ENCODE measurements around the gene RPS6KL1. TPM values are rescaled to one million over a fixed set of nuclear protein-coding genes. Genes with fewer than 3 reads are reported as not detected.

The RPS6KL1 gene
- total RNA-seq, 1 experiment from 2014 or later = 4.2 TPM

- no peaks in the 10 kb centered on the region for H4K20me1 ChIP-seq (ENCODE audit: insufficient read depth)
- no peak overlapping the region for H3K27ac ChIP-seq
- ChIA-PET CTCF (interaction anchor here (0.6 kb wide), 1 partner anchor 168 kb away, joined by 3 read pairs; no protein-coding TSS in a partner anchor), POLR2A (ENCODE audit: unreplicated experiment) (no interaction called here)
- H2AFZ ChIP-seq = no peak overlapping the region
- no peak overlapping the region for H3K4me2 ChIP-seq
- H3K79me2 ChIP-seq (ENCODE audit: low read depth) = no peaks in the 10 kb centered on the region
- intact Hi-C loops (cut with micrococcal nuclease; ENCODE audit: unreplicated experiment) = no loop called here
- no peak overlapping the region for H3K4me3 ChIP-seq
- peaks cover 6% of the 10 kb centered on the region; the same call in 1 of the 2 replicates for H3F3A ChIP-seq (ENCODE audit: insufficient read depth, low read depth)
- TF ChIP-seq CTCF (conservative IDR thresholded peaks at IDR 0.05) = no peak
- no peak for TF ChIP-seq EZH2 (IDR thresholded peaks at IDR 0.05; ENCODE audit: low read depth)
- peaks cover under 1% of the 10 kb centered on the region for H3K4me1 ChIP-seq (replicated peaks; ENCODE audit: insufficient read depth)
- no TSS peak for BruUV-seq (replicated peaks)
- no peak for DNase-seq
- H3K9me3 ChIP-seq (ENCODE audit: insufficient read depth, low read depth) = no peaks in the 10 kb centered on the region
- H3K36me3 ChIP-seq (ENCODE audit: low read depth) = no peaks in the 10 kb centered on the region
- H3K27me3 ChIP-seq (ENCODE audit: insufficient read depth, low read depth) = no peaks in the 10 kb centered on the region
- H3K9me2 ChIP-seq (ENCODE audit: insufficient read depth) = no peaks in the 10 kb centered on the region
Observed at GRCh38 chr14:74918380-74918779, 4.7 kb downstream of the RPS6KL1 start.

- Histone ChIP-seq H3K4me2 (no peak overlapping the region), H3K4me1 (replicated peaks; ENCODE audit: insufficient read depth) (no peaks in the 10 kb centered on the region), H4K20me1 (ENCODE audit: insufficient read depth) (no peaks in the 10 kb centered on the region), H3K9me3 (ENCODE audit: insufficient read depth, low read depth) (no peaks in the 10 kb centered on the region), H3K27ac (no peak overlapping the region), H3K27me3 (ENCODE audit: insufficient read depth, low read depth) (no peaks in the 10 kb centered on the region), H2AFZ (no peak overlapping the region), H3K79me2 (ENCODE audit: low read depth) (no peaks in the 10 kb centered on the region), H3K36me3 (ENCODE audit: low read depth) (no peaks in the 10 kb centered on the region), H3F3A (ENCODE audit: insufficient read depth, low read depth) (peaks cover 6% of the 10 kb centered on the region; the same call in 1 of the 2 replicates), H3K4me3 (no peak overlapping the region), H3K9me2 (ENCODE audit: insufficient read depth) (no peaks in the 10 kb centered on the region)
- ChIA-PET POLR2A (ENCODE audit: unreplicated experiment) (no interaction called here), CTCF (interaction anchor here (0.6 to 1.0 kb wide), 3 partner anchors 168 to 178 kb away, joined by 3 to 5 read pairs (median 3); no protein-coding TSS in a partner anchor)
- TF ChIP-seq CTCF (conservative IDR thresholded peaks at IDR 0.05) (no peak), EZH2 (IDR thresholded peaks at IDR 0.05; ENCODE audit: low read depth) (no peak)
- intact Hi-C loops (cut with micrococcal nuclease; ENCODE audit: unreplicated experiment) = no loop called here
- no peak for DNase-seq
- BruUV-seq (replicated peaks) = no TSS peak
Observed at GRCh38 chr14:74917646-74918081, 5.4 kb downstream of the RPS6KL1 start.

GRCh38 chr14:74917178-74917543, 5.9 kb downstream of the RPS6KL1 start:
- intact Hi-C loops (cut with micrococcal nuclease; ENCODE audit: unreplicated experiment) = no loop called here
- CTCF ChIA-PET = interaction anchor here (0.7 to 1.0 kb wide), 2 partner anchors 13 to 170 kb away, joined by 3 to 5 read pairs; no protein-coding TSS in a partner anchor

More at GRCh38 chr14:74917178-74917543, 5.9 kb downstream of the RPS6KL1 start:
- H3K27ac ChIP-seq = no peak overlapping the region
- H3K4me1 ChIP-seq (replicated peaks; ENCODE audit: insufficient read depth) = no peaks in the 10 kb centered on the region; the same call in 1 of the 2 replicates
- H3F3A ChIP-seq (ENCODE audit: insufficient read depth, low read depth) = peaks cover 2% of the 10 kb centered on the region; the same call in 1 of the 2 replicates
- H3K79me2 ChIP-seq (ENCODE audit: low read depth) = no peaks in the 10 kb centered on the region
- no peak overlapping the region for H2AFZ ChIP-seq
- no peak overlapping the region for H3K4me2 ChIP-seq
- no peaks in the 10 kb centered on the region for H3K27me3 ChIP-seq (ENCODE audit: insufficient read depth, low read depth)
- POLR2A ChIA-PET (ENCODE audit: unreplicated experiment) = no interaction called here
- no peak overlapping the region for H3K4me3 ChIP-seq
- H4K20me1 ChIP-seq (ENCODE audit: insufficient read depth) = no peaks in the 10 kb centered on the region
- no peak for DNase-seq
- H3K9me2 ChIP-seq (ENCODE audit: insufficient read depth) = no peaks in the 10 kb centered on the region
- TF ChIP-seq CTCF (conservative IDR thresholded peaks at IDR 0.05) (no peak), EZH2 (IDR thresholded peaks at IDR 0.05; ENCODE audit: low read depth) (no peak)
- H3K36me3 ChIP-seq (ENCODE audit: low read depth) = no peaks in the 10 kb centered on the region
- no peaks in the 10 kb centered on the region for H3K9me3 ChIP-seq (ENCODE audit: insufficient read depth, low read depth)
- BruUV-seq (replicated peaks) = no TSS peak

Measured in PC-9 (cell line).